ENCODE data around the gene GAB2.
"Not testable (repeated sequence)": the region's sequence is repeated elsewhere in the genome, so short reads cannot be mapped to it uniquely, and the experiment has no call there.

GAB2 gene

DNA sequence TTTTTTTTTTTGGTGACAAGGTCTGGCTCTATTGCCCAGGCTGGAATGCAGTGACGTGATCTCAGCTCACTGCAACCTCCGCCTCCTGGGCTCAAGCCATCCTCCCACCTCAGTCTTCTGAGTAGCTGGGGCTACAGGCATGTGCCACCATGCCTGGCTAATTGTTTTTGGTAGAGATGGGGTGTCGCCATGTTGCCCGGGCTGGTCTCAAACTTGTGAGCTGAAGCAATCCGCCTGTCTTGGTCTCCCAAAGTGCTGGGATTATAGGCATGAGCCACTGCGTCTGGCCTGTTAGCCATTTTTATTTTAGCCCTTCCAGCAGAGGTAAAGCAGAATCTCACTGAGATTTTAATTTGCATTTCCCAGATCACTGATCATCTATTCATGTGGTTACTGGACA, 184.6 kb downstream of the GAB2 start:
- DNase-seq = not testable (repeated sequence)

GRCh38 chr11:78231962-78232501, 185.6 kb downstream of the GAB2 start:
- DNase-seq = no peak

DNA sequence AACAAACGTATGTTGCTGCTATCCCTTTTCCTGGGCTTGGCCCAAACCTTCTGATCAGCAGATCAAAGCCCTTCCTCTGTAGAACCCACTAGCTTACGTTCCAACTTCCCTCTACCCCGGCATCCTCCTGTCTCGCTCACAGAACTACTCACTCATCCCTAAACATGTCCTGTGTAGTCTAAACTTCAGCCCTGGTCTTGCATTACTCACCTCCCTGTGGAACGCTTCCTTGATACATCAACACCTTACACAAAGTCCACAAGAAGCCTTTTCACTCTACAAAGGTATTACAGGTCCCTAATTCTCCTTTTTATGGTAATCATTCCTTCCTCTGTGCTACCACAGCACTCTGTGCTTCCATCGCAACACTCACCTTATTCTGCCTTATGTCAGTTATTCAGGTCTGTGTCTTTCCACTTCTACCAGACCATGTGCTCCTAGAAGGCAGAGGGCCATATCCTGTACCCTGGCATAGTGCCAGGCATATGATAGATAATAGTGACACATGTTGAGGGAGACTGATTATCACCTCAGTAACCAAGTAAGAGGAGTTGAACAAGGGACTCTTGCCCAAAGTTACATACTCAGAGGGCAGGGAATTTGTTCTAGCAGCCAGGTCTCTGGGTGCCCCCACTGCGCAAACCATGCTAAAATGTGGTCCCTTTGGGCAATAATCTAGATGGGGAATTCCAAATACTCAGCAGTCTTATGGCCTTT, 187.3 kb downstream of the GAB2 start:
- no peak for DNase-seq

- no peak for DNase-seq
Measured at GRCh38 chr11:78229106-78229505, 188.5 kb downstream of the GAB2 start.

- DNase-seq = peak; percentile 20
Measured at GRCh38 chr11:78228467-78228866, 189.2 kb downstream of the GAB2 start.

DNA sequence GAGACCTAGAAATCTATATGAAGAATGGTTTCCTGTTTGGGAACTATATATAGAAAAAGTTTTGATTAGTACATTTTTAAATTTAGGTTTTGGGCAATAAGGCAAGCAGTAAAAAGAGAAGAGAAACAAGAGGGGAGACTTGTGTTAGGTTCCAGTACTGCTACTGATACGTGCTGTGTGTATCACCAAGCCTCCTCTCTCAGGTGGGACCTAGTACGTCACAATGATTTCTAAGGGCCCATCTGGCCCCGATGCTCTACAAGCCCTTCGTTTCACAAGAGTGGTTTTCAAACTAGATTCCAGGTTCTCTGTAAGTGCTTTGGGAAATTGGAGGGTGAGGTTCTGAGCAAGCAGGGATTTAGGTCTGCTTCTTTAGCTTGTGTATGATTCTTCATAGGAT, 189.7 kb downstream of the GAB2 start:
- no peak for DNase-seq

DNA sequence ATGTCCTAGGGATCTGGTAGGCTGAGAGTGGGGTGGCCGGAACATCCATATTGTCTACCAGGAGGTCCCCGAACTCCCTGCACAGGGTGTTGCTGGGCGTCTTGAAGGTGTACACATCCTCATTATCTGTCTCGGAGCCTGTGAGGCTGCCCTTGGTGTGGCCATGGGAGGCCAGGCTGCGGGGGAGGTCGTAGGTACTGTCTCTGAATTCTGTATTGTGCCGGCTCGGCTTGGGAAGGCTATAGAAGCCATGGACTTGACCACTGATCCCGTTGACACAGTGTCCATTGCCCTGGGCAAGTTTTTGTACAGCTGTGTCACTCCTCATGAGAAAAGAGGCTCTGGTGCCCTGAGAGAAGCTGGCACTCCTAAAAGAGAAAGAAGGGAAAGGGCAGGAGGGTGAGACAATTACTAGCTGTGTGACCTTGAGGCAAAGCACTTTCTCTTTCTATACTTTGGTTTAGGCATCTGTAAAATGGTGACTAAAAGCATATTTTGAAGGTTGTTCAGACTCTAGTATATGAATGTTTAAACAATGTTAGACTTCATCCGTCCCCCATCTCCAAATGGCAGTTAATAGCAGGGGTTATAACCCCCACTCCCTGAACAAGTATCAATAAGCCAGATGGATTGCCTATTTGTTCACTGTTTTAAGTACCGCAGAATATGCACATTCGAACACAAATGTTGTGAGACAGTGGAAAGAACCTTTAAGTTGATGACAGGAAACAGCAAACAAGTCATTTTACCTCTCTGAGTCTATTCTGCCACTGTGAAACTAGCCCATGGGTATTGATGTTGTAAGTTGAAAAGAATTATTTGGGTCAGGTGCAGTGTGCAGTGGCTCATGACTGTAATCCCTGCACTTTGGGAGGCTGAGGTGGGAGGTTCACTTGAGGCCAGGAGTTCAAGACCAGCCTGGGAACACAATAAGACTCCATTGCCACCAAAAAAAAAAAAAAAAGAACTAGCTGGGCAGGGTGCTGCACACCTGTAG, 190.6 kb downstream of the GAB2 start:
- no peak for DNase-seq

GRCh38 chr11:78224906-78225420, 192.7 kb downstream of the GAB2 start:
- DNase-seq = no peak

- DNase-seq = no peak
Measured at GRCh38 chr11:78224506-78224905, 193.1 kb downstream of the GAB2 start.

DNA sequence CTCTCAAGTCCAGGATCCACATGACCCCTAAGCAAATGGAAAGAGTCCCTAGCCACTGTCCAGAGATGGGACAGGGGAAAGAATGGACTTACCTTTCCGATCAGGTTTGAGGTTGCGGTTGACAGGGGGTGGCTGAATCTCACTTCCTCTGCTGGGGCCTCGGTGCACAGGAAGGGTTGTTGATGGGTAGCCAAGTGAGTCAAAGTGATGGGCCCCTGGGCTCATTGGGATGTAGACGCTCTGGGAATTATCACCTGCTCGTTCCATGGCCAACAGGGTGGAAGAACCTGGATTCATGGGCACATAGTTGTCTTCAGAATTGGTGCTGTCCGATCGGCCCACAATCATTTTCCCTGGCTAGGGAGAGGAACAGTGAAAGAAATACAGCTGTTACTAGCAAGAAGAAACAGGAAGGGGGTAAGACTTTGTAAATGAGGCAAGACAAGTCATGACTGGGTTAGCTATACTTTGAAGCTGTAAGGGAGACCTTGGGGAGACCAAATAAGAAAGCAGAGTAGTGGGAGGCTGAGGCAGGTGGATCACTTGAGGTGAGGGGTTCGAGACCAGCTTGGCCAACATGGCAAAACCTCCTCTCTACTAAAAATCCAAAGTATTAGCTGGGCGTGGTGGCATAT, 194.2 kb downstream of the GAB2 start:
- no peak for DNase-seq

DNA sequence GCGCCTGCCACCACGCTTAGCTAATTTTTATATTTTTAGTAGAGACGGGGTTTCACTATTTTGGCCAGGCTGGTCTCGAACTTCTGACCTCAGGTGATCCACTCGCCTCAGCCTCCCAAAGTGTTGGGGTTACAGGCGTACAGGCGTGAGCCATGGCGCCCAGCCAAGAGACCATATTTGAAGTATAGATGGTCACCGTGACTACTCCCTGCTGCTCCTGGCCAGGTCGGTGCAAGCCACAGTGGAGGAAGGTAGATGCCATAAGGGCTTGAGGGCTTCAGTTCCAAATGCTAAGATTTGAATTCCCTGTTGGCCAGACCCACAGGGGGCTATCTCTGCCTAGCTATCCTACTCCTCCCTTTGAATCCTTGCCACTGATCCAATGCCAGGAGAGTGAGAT, 194.9 kb downstream of the GAB2 start:
- DNase-seq = not testable (repeated sequence)

- DNase-seq = no peak
Measured at GRCh38 chr11:78221396-78222315, 196.0 kb downstream of the GAB2 start.

DNA sequence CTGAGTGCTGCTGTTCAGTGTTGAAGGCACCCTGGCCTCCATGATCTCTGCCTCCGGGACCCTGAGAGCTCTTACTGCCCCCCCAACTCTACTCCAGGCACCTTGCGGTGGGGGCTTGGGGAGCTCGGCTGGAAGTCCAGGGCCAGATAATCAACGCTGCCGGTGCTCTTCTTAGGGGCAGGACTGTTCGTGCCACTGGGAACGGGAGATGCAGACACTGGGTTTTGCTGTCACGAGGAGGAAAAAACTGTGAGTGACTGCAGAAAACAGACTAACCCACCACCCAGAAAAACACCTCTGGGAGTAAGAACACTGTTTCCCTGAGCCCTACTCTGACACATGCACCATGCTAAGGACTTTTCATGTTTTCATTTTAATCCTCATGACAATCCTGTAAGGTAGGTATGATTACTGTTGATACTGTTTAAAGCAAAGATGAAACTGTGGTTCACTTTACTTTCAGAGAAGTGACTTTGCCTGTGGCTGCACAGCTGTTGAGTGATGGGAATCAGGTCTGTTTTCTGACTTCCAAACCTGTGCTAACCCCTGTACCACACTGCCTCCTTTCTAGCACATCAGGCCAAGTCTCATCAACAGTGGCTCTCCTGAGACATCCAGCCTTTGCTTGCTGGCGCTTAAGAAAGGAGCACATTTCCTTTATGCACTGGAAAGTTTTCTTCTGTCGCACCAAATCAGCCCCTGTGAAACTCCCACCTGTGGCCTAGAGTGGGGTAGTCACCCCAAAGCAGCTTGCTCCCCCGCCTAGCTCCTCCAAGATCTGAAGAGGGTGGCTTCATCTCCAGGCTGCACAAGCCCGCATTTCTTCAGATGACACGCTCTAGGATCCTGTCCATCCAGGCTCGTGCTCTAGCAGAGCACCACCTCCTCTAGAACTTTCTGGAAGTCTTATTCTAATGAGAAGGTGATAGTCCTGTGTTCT, 197.1 kb downstream of the GAB2 start:
- no peak for DNase-seq

DNA sequence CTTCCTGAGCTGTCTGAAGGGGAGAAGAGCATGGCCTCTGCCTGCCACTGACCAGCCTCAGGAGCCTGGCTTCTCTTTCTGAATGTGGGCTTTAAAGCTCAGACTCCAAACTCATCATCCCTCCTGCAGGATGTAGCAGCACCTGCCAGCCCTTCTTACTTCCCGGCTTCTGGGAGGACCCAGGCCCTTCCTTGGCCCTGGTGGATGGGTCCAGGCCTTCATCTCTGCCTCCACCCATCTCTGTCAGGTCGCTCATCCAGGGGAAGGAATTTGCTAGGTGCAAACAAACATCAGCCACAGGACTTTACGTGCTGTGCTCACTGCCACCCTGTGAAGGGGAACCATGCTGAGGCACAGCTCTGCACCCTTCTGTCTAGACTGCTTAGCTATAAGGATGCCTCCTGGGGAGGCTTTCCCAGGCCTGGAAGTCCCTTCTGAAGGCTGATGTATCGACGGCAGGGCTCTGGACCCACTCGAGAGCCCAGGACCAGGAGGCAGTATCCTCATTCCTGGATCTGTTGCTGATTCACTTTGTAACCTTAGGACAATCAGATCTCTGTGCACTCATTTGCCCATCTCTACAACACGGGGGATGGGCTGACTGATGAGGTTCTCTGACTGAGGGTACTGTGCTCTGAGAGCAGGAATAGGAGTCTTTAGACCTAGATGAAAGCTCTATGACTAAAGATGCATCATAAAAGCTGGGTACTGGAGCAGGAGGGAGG, 198.0 kb downstream of the GAB2 start:
- DNase-seq = no peak

DNA sequence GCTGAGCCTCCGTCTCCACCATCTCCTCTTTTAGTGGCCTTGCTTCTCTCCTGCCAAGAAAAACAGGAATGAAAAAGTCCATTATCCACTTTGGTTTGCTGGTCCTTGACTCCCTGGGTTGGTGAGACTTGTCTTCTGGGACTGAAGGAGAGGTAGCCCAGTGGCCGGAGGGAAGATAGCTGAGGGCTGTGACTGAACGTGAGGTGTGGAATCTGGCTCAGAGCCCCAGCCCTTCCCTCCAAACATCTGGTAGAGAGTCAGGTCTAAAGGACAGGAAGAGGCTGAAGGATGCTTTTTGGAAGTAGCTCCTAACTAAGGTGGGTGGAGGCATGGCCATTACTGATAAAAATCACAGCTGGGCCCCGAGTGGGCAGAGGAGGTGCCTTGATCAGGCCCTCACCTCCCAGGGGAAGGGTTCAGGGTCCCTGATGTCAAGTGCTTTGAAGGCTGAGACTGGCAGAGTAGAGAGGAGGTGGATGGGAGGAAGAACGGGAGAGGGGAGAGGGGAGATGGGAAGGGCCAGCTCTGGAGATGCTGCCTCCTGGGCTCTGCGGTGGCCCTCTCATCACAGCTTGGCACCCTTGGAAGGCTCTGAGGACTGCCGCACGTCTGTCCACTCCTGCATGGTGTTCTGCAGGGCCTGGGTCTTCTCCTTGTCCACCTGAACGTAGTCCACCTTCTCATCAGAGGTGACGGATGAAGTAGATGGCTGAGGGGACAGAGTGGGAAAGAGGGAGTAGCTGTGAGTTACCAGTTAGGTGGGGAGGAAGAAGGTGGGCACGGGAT, 198.7 kb downstream of the GAB2 start:
- DNase-seq = no peak

DNA sequence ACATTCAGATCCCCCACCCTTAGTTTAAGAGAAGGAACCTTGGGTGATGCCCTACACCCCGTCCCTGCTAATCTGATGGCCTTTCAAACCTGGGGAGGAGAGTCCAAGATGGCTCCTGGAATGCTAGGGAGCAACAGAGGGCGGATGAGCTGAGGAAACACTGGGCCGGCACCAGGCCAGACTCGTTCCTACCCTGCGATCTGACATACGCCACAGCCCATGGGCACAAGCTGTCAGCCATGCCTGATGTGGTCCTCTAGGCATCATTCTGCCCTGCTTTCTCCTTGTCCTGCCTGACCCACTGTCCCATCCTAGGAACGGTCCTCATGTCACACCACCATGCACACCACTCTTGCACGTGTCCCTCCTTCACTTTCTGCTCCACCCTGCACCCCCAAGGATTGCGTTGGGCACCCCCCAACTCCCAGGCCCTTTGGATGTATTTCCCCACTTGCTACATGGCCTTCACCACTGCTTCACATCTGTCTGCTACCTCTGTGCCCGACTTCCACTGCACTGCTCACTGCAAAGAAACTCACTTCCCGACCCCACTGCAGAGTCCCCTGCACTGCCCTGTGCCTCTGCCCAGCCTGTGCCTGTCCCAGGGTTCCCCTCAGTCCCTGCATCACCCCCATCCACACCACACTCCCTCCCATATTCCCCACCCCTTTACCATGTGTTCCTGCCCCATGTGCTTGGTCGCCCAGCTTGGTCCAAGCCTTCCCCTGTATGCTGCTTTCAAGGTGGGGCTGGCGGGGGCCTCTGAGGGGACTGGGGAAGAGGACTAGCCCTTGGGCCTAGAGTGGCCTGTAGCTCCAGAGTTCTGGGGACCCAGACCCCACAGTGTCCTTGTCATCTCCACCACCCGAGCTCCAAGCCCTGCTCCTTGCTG, 199.7 kb downstream of the GAB2 start:
- no peak for DNase-seq

DNA sequence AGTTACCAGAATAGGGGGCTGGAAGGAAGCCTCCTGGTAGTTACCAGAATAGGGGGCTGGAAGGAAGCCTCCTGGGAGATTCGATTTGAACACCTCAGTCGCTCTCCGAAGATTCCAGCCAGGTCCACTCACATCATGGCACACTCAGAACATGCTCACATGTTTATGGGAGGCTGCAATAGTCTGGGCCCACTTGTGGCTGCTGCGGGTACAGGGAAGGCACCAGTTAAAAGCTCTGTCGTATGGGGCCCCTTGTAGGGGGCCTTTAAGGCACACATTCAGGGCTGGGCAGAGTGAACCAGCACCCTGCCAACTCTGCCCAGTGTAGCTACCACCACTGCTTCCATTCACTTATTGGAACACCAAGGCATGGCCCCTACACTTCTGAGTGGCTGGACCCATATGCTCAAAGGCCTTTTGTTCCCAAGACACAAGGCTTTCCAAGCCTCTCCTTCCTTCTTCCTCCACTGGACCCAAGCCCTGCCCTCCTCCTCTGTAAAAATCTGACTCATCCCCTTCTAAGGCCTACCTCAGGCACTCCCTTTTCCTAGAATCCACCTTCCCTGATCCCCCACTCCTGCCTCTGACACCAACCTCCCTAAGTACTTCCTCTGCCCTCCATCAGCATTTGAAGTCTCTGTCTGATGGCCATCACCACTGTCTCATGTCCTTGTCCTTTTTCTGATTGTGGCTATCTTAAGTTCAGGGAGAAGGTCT, 200.9 kb downstream of the GAB2 start:
- no peak for DNase-seq

All from NCI-H1694 treated with DMSO at 0.1 percent for 48 hours (cell line).